HG03175 (cell line): ENCODE data around the gene HARS1.
"Not testable (repeated sequence)": the region's sequence is repeated elsewhere in the genome, so short reads cannot be mapped to it uniquely, and the experiment has no call there.

Experiments used
- ATAC-seq: cut with Tn5 transposase; IDR thresholded peaks from one replicate; pipeline ENCODE4 v1.9.1; 2021; ENCODE audit warnings: mild to moderate bottlenecking, moderate library complexity; ENCODE audit not compliant: unreplicated experiment

Gene HARS1

DNA sequence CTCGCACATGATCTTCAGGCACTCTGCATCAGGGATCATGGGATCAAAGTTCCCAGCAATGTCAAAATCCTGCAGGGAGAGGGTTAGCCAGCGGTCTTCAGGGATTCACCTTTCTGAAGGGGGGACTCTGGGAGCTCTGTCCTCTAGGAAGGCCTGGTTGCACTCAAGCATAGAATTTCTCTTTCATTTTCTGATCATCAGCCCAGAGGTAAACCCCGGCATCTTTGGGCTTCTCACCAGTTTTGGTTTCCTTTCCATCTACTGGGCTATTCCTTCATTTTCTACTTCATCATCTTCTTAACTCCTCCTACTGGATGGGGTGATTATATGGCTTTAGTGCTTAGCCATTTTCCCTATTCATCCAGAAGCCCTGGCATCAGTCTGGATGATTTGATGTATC is 13.2 kb downstream of the HARS1 start:
- peak; percentile 53 for ATAC-seq

DNA sequence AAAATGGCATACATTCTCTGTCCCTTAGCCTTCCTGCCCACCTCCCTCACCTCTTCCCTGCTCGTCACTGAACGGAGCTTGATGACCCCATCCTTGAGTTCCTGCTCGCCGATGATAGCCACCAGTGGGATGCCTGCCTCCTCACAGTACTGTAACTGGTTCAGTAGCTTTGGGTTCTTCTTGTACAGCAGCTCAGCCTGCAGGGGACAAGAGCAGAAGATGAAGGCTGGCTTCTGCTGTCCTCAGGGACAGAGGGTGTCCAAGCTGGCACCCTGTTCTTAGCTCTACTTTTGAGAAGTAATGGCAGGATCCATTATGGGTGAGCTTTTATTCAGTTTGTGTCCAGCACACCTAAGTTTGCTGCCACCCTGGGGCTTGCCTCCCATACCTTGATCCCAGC is 16.5 kb downstream of the HARS1 start:
- ATAC-seq = no peak

DNA sequence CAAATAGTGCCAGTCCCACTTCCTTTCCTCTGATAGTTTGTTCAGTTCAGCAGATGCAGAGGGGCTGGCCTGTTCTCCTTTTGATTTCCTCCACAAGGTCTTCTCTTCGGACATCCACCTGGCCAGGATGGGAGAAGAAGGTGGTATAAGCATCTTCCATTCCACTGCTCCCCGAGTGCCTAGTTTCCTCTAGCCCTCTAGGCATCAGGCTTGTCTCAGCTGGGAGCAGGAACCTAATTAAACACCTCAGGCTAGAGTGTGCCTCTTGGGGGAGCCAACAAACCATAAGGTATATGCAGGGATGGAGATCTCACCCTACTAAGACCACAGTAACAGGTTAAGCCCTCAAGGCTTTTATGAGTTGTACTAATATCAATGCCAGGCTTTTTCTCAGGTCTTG is 17.0 kb downstream of the HARS1 start:
- ATAC-seq = no peak

DNA sequence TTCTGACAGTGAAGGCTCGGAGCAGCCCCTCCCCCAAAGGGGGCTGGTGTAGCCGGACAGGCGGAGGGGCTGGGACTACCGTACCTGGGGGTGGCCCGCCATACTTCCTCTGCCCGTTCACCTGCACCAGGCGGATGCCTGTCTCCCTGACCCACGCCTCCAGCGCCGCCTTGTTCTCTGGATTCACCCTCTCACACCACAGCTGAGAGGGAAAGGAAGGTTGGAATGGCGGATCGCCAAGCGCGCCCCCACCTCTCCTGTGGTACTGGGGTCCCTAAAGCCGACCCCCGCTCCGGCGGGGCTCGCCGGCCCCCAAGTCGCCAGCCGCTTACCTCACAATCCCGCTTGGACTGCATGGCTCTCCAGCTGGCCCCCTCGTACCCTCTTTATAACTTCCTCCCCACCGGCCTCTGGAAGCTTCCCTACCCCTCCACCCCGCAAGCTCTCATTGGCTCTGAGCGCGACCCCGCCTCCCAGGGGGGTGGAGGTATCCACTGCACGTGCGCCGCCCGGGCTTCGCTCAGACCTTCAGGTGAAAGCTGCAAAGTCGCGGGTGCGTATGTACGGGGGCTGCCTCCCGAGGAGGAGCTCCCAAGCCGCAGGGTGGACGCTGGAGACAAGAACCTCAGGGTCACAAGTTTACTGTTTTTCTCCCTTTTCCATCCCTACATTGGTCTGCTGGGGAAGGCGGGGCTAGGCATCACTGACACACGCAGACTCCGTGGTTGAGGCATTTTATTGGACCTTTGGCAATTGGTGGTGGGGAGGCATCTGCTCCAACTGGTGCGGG is 17.8 kb downstream of the HARS1 start, which contains the start of gene DND1:
Gene DND1 (minus strand): TSS at position 390 of the 790 bp plus-strand sequence. CDS start 34 bp downstream, at position 356.
- no peak for ATAC-seq

GRCh38 chr5:140672455-140673186 is 18.5 kb downstream of the HARS1 start:
- ATAC-seq = no peak

GRCh38 chr5:140671472-140672125 is 19.6 kb downstream of the HARS1 start:
- ATAC-seq = no peak

DNA sequence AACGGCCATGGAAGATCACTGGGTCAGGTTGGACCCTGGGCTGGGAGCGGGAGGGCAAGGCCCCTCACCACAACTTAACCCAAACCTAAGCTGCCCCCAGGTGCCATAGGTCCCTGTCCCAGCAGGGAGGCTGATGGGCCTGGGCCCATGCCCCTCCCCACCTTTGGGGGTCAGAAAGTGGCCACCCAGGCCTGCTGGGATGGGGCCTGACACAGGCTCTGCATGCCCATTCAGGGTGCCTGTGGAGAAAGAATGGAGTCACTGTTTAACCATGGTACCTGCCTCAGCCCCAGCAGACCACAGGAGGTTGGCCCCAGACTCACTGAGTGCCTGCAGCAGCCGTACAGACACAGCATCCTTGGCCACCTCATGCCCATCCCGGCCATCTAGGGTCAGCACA is 20.1 kb downstream of the HARS1 start:
- ATAC-seq = not testable (repeated sequence)

- ATAC-seq = peak; percentile 97
These were observed 26.6 kb downstream of the HARS1 start, which contains the start of gene WDR55 for GRCh38 chr5:140664359-140665119. TSS of gene WDR55 (plus strand) at chr5:140664904. CDS start at chr5:140664913, 9 bp downstream.

- ATAC-seq = no peak
These were observed 27.2 kb downstream of the HARS1 start for GRCh38 chr5:140664030-140664358.

- not testable (repeated sequence) for ATAC-seq
These were observed 30.8 kb downstream of the HARS1 start for GRCh38 chr5:140660371-140660770.

DNA sequence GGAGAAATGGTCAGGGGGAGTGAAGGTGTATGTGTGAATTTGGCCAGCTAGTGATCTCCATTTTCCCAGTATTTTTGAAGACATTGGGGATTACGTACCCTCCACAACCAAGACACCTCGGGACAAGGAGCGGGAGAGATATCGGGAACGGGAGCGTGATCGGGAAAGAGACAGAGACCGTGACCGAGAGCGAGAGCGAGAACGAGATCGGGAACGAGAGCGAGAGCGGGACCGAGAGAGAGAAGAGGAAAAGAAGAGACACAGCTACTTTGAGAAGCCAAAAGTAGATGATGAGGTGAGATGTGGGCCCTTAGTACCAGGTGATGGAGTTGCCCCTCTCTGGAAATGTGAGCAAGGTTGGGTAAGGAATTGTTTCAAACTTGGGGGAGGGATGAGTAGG is 32.3 kb downstream of the HARS1 start:
- ATAC-seq = no peak

GRCh38 chr5:140647042-140647419 is 44.1 kb downstream of the HARS1 start:
- no peak for ATAC-seq

GRCh38 chr5:140642718-140643117 is 48.5 kb downstream of the HARS1 start:
- ATAC-seq = no peak

GRCh38 chr5:140641716-140642115 is 49.5 kb downstream of the HARS1 start:
- ATAC-seq = no peak

DNA sequence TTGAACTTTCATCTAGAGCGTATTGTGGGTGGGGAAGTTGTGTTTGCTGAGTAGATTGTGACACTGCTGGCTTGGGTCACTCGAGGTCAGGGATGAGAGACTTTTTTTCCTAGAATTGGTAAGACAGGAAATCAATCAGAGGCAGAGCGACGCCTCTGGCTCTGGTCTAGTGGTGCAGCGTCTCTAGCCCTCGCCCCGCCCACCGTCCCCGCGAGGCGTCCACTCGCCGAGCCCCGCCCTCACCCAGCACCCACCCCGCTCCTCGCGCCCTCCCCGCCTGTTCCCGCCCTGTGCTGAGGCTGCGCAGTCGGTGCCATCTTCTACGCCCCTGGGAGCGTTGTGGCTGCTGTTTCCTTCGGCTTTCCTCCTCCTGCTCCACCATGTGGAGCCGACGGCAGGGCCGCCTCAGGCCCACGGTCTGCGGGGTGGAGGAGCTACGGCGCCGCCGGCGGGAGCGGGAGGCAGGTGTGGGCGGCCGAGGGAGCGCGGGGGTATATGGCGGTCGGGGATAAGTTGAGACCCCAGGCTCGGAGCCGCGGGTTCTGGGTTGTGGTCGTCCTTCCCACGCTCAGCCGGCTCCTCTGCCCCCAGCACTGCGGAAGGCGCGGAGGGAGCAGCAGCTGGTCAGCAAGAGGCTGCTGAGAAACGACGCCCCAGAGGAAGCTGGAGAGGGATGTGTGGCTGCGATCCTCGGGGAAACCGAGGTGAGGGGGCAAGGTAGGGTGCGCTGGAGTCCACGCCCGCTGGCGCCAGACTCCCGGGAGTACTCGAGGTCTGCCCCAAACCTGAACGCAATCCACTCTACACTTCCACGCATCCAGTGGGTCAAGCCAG is 51.8 kb downstream of the HARS1 start, which contains the start of gene TMCO6:
Gene TMCO6 (plus strand): TSS at position 304 of the 834 bp plus-strand sequence. CDS start 77 bp downstream, at position 381.
- peak; percentile 94 for ATAC-seq

GRCh38 chr5:140638898-140639147 is 52.3 kb downstream of the HARS1 start:
- ATAC-seq = not testable (repeated sequence)

GRCh38 chr5:140637371-140638100 is 53.6 kb downstream of the HARS1 start:
- no peak for ATAC-seq

GRCh38 chr5:140635291-140636257 is 55.6 kb downstream of the HARS1 start:
- no peak for ATAC-seq
